HEK293 (cell line): Measurements from ENCODE around the gene ATAT1.

ENCODE experiments used
- CTCF ChIA-PET: fragments of 350-600 bp; formaldehyde crosslinking; extraction: SDS; loops from one replicate; lab custom pipeline; 2021; ENCODE audit warnings: antibody characterized with exemption; lab: Yijun Ruan, JAX
- POLR2A ChIA-PET: fragments of 300-600 bp; formaldehyde crosslinking; extraction: SDS; loops from one replicate; lab custom pipeline; 2020; ENCODE audit warnings: antibody characterized with exemption, inconsistent platforms; lab: Yijun Ruan, JAX
- H3K27ac ChIP-seq: fragments of 200-500 bp; sonication (Bioruptor generic); 2 replicates; pipeline ENCODE4 v1.5.1; 2014; ENCODE audit warnings: low read depth, low read length, control low read depth, inconsistent platforms; ENCODE audit errors: extremely low read depth
- H3K36me3 ChIP-seq, 2 experiments: fragments of 200-500 bp in 1 of 2; sonication (Bioruptor generic) in 1 of 2; 1 replicate in 1 of 2; 2 replicates in 1 of 2; pipeline ENCODE4 v1.5.1; 2014 to 2017; ENCODE audit warnings: inconsistent platforms in 2 of 2, low read length in 2 of 2; ENCODE audit not compliant: control insufficient read depth in 2 of 2, insufficient read depth in 1 of 2
- H3K4me1 ChIP-seq: fragments of 200-500 bp; sonication (Bioruptor generic); 2 replicates; pipeline ENCODE4 v1.5.1; 2014; ENCODE audit warnings: mild to moderate bottlenecking, low read length, inconsistent platforms; ENCODE audit not compliant: control insufficient read depth, insufficient read depth
- H3K4me3 ChIP-seq: 2 replicates; pipeline ENCODE4 v1.5.1; 2011; ENCODE audit warnings: low read depth, mild to moderate bottlenecking, control low read depth, low read length, moderate library complexity
- H3K9me3 ChIP-seq: fragments of 200-500 bp; sonication (Bioruptor generic); 2 replicates; pipeline ENCODE4 v1.5.1; 2014; ENCODE audit warnings: low read depth, low read length, inconsistent platforms; ENCODE audit not compliant: control insufficient read depth, insufficient read depth
- FEZF1 ChIP-seq: fragments of 450-650 bp; formaldehyde crosslinking; IDR thresholded peaks from 2 replicates; pipeline ENCODE4 v1.5.1; 2016; ENCODE audit warnings: missing biosample characterization, missing genetic modification characterization
- GFI1B ChIP-seq: fragments of 450-650 bp; formaldehyde crosslinking; IDR thresholded peaks from 2 replicates; pipeline ENCODE4 v1.5.1; 2016; ENCODE audit warnings: missing biosample characterization, missing genetic modification characterization
- HOXD13 ChIP-seq: sonication (generic); formaldehyde crosslinking; IDR thresholded peaks from 2 replicates; pipeline ENCODE4 v1.8.0; 2022; ENCODE audit warnings: missing genetic modification reagents, borderline replicate concordance
- KLF17 ChIP-seq: fragments of 450-650 bp; formaldehyde crosslinking; IDR thresholded peaks from 2 replicates; pipeline ENCODE4 v1.5.1; 2016; ENCODE audit warnings: missing biosample characterization, missing genetic modification characterization
- KLF7 ChIP-seq: fragments of 450-650 bp; formaldehyde crosslinking; IDR thresholded peaks from 2 replicates; pipeline ENCODE4 v1.5.1; 2016; ENCODE audit warnings: missing biosample characterization, missing genetic modification characterization, borderline replicate concordance
- PBX3 ChIP-seq: sonication (generic); formaldehyde crosslinking; IDR thresholded peaks from 2 replicates; pipeline ENCODE4 v1.8.1; 2022; ENCODE audit warnings: mild to moderate bottlenecking, moderate library complexity, missing genetic modification reagents
- PRDM1 ChIP-seq: fragments of 450-650 bp; formaldehyde crosslinking; IDR thresholded peaks from 2 replicates; pipeline ENCODE4; 2016; ENCODE audit warnings: missing biosample characterization, missing genetic modification characterization
- SETDB1 ChIP-seq: IDR thresholded peaks from one replicate; pipeline ENCODE4 v1.6.1; 2017; ENCODE audit warnings: mild to moderate bottlenecking, low read length, moderate library complexity, mixed read lengths; ENCODE audit not compliant: insufficient read length
- TCF7L2 ChIP-seq: IDR thresholded peaks from 2 replicates; pipeline ENCODE4 v1.6.1; 2011; ENCODE audit warnings: low read depth, mild to moderate bottlenecking, inconsistent platforms, low read length, moderate library complexity, borderline replicate concordance
- ZBTB49 ChIP-seq: fragments of 450-650 bp; formaldehyde crosslinking; IDR thresholded peaks from 2 replicates; pipeline ENCODE4 v1.5.1; 2016; ENCODE audit warnings: missing biosample characterization, missing genetic modification characterization, low read depth
- ZBTB8A ChIP-seq: fragments of 450-650 bp; formaldehyde crosslinking; IDR thresholded peaks from 2 replicates; pipeline ENCODE4 v1.5.1; 2016; ENCODE audit warnings: missing biosample characterization, missing genetic modification characterization
- ZFHX2 ChIP-seq: fragments of 450-650 bp; formaldehyde crosslinking; conservative IDR thresholded peaks from 2 replicates; pipeline ENCODE4 v1.5.1; 2016; ENCODE audit warnings: missing biosample characterization, missing genetic modification characterization
- ZFP37 ChIP-seq: fragments of 450-650 bp; formaldehyde crosslinking; IDR thresholded peaks from 2 replicates; pipeline ENCODE4 v1.5.1; 2016; ENCODE audit warnings: missing biosample characterization, missing genetic modification characterization
- ZNF140 ChIP-seq: fragments of 450-650 bp; formaldehyde crosslinking; IDR thresholded peaks from 2 replicates; pipeline ENCODE4 v1.5.1; 2016; ENCODE audit warnings: missing biosample characterization, missing genetic modification characterization
- ZNF214 ChIP-seq: fragments of 450-650 bp; formaldehyde crosslinking; IDR thresholded peaks from 2 replicates; pipeline ENCODE4 v1.5.1; 2017; ENCODE audit warnings: missing biosample characterization, mild to moderate bottlenecking, missing genetic modification characterization, borderline replicate concordance
- ZNF239 ChIP-seq: fragments of 450-650 bp; formaldehyde crosslinking; IDR thresholded peaks from 2 replicates; pipeline ENCODE4 v1.5.1; 2016; ENCODE audit warnings: missing biosample characterization, missing genetic modification characterization
- ZNF341 ChIP-seq: fragments of 450-650 bp; formaldehyde crosslinking; IDR thresholded peaks from 2 replicates; pipeline ENCODE4; 2016; ENCODE audit warnings: low read depth, missing biosample characterization, missing genetic modification characterization
- ZNF354C ChIP-seq: fragments of 450-650 bp; formaldehyde crosslinking; IDR thresholded peaks from 2 replicates; pipeline ENCODE4 v1.5.1; 2016; ENCODE audit warnings: missing biosample characterization, missing genetic modification characterization, low read depth, borderline replicate concordance
- ZNF362 ChIP-seq: fragments of 450-650 bp; formaldehyde crosslinking; IDR thresholded peaks from 2 replicates; pipeline ENCODE4 v1.5.1; 2016; ENCODE audit warnings: missing biosample characterization, missing genetic modification characterization
- ZNF394 ChIP-seq: fragments of 450-650 bp; formaldehyde crosslinking; IDR thresholded peaks from 2 replicates; pipeline ENCODE4 v1.5.1; 2016; ENCODE audit warnings: missing biosample characterization, missing genetic modification characterization, mild to moderate bottlenecking, moderate library complexity, borderline replicate concordance
- ZNF473 ChIP-seq: fragments of 450-650 bp; formaldehyde crosslinking; IDR thresholded peaks from 2 replicates; pipeline ENCODE4 v1.5.1; 2017; ENCODE audit warnings: missing biosample characterization, missing genetic modification characterization
- ZNF555 ChIP-seq: fragments of 450-650 bp; formaldehyde crosslinking; conservative IDR thresholded peaks from 2 replicates; pipeline ENCODE4 v1.5.1; 2017; ENCODE audit warnings: missing biosample characterization, mild to moderate bottlenecking, missing genetic modification characterization, inconsistent platforms
- ZNF629 ChIP-seq: fragments of 450-650 bp; formaldehyde crosslinking; IDR thresholded peaks from 2 replicates; pipeline ENCODE4 v1.5.1; 2017; ENCODE audit warnings: missing biosample characterization, missing genetic modification characterization
- ZNF645 ChIP-seq: fragments of 450-650 bp; formaldehyde crosslinking; IDR thresholded peaks from 2 replicates; pipeline ENCODE4; 2016; ENCODE audit warnings: missing biosample characterization, missing genetic modification characterization
- ZNF843 ChIP-seq: fragments of 450-650 bp; formaldehyde crosslinking; IDR thresholded peaks from 2 replicates; pipeline ENCODE4 v1.5.1; 2016; ENCODE audit warnings: missing biosample characterization, missing genetic modification characterization

ATAT1 gene

GRCh38 chr6:30655743-30656094 lies 29.0 kb downstream of the ATAT1 start:
- no peak overlapping the region for H3K27ac ChIP-seq
- H3K9me3 ChIP-seq, result no peaks in the 10 kb centered on the region
- ChIA-PET POLR2A (no interaction called here), CTCF (no interaction called here)
- TF ChIP-seq HOXD13 (CRISPR knock-in tag), result no peak
- no peak overlapping the region for H3K4me3 ChIP-seq
- peaks cover 58 to 96% of the 10 kb centered on the region in 2 experiments for H3K36me3 ChIP-seq
- H3K4me1 ChIP-seq, result no peaks in the 10 kb centered on the region

- ChIA-PET POLR2A (interaction anchor here (0.6 to 1.6 kb wide), 2 partner anchors 16 to 249 kb away, joined by 5 read pairs; partner anchors contain the start of gene DHX16), CTCF (interaction anchor here (1.3 kb wide), 1 partner anchor 16 kb away, joined by 4 read pairs; the partner anchor contains the start of gene DHX16)
- Histone ChIP-seq H3K4me1 (no peaks in the 10 kb centered on the region), H3K27ac (no peak overlapping the region), H3K4me3 (no peak overlapping the region), H3K9me3 (no peaks in the 10 kb centered on the region), H3K36me3 (peaks cover 51 to 92% of the 10 kb centered on the region in 2 experiments)
- TF ChIP-seq FEZF1 (no peak), KLF17 (tag by site-specific recombination) (no peak), ZNF362 (no peak), ZNF473 (no peak), ZNF843 (tag by site-specific recombination) (no peak), SETDB1 (no peak), ZNF629 (tag by site-specific recombination) (no peak), ZNF140 (tag by site-specific recombination) (no peak), PRDM1 (tag by site-specific recombination) (no peak)
These were observed 29.8 kb downstream of the ATAT1 start for GRCh38 chr6:30656513-30656912.

GRCh38 chr6:30657454-30657853 lies 30.8 kb downstream of the ATAT1 start:
- CTCF ChIA-PET, result interaction anchor here (0.6 to 1.3 kb wide), 2 partner anchors 15 to 17 kb away, joined by 3 to 4 read pairs; partner anchors contain the start of gene DHX16
- peaks cover 49 to 92% of the 10 kb centered on the region in 2 experiments for H3K36me3 ChIP-seq
- TF ChIP-seq ZNF341 (tag by site-specific recombination) (no peak), TCF7L2 (no peak), ZNF645 (tag by site-specific recombination) (no peak), ZFHX2 (tag by site-specific recombination) (peak; percentile 95), KLF7 (tag by site-specific recombination) (no peak), ZNF214 (tag by site-specific recombination) (no peak), ZNF394 (peak; percentile 63; the same call in 1 of the 2 replicates), ZBTB49 (no peak), ZFP37 (no peak), GFI1B (tag by site-specific recombination) (no peak), PBX3 (no peak), ZBTB8A (no peak), ZNF354C (no peak), ZNF239 (no peak), ZNF555 (tag by site-specific recombination) (no peak)

More at GRCh38 chr6:30657454-30657853, 30.8 kb downstream of the ATAT1 start:
- H3K4me3 ChIP-seq, result no peak overlapping the region
- H3K27ac ChIP-seq, result no peak overlapping the region
- no peaks in the 10 kb centered on the region for H3K9me3 ChIP-seq
- POLR2A ChIA-PET, result interaction anchor here (1.1 to 1.6 kb wide), 2 partner anchors 15 kb away, joined by 3 to 5 read pairs; partner anchors contain the start of gene DHX16
- H3K4me1 ChIP-seq, result no peaks in the 10 kb centered on the region
